Endothelial cell of umbilical vein (primary cell): ENCODE results near the gene PHLPP1. TPM values are rescaled to one million over a fixed set of nuclear protein-coding genes. Genes with fewer than 3 reads are reported as not detected.
A peak's percentile ranks its signal among the peaks of the same experiment; 100 is the strongest.

Experiments
- BruUV-seq: library from RNA; stranded (reverse); fragments of 400-500 nt; replicated peaks from 2 replicates; lab custom pipeline; 2021; lab: Mats Ljungman, UMichigan
- CTCF ChIA-PET: fragments of 300-600, 350-600 bp; sonication (Branson Sonifier 250); formaldehyde crosslinking; loops from one replicate; lab custom pipeline; 2021; ENCODE audit warnings: antibody characterized with exemption, inconsistent platforms; lab: Charles Lee
- POLR2A ChIA-PET: fragments of 300-600, 350-600 bp; sonication (Branson Sonifier 250); formaldehyde crosslinking; loops from one replicate; lab custom pipeline; 2021; ENCODE audit warnings: antibody characterized with exemption, inconsistent platforms; lab: Charles Lee
- DNase-seq: peaks from one replicate; pipeline ENCODE4 v3.0.0-alpha.2; 2011; ENCODE audit warnings: low read depth, low spot score
- FAIRE-seq: peaks from 2 replicates; lab custom pipeline; 2011; peaks lifted over from hg19 to GRCh38; lab: Jason Lieb, UNC
- H2AFZ ChIP-seq: 2 replicates; pipeline ENCODE4 v1.6.0; 2012; ENCODE audit warnings: low read depth, low read length, control low read depth, inconsistent platforms
- H3K27ac ChIP-seq: 2 replicates; pipeline ENCODE4 v1.5.1; 2011; ENCODE audit warnings: low read depth, mild to moderate bottlenecking, control low read depth, low read length, moderate library complexity; ENCODE audit not compliant: insufficient read depth
- H3K27me3 ChIP-seq, 2 experiments: 2 replicates each; pipeline versions ENCODE4 v1.6.0 to v1.6.1; 2011; ENCODE audit warnings: low read length in 2 of 2, mixed read lengths in 1 of 2; ENCODE audit not compliant: control insufficient read depth in 2 of 2, insufficient read depth in 2 of 2
- H3K36me3 ChIP-seq, 2 experiments: 2 replicates in 1 of 2; 3 replicates in 1 of 2; pipeline ENCODE4 v1.5.1; 2011; ENCODE audit warnings: low read length in 2 of 2, mild to moderate bottlenecking in 1 of 2, moderate library complexity in 1 of 2; ENCODE audit not compliant: control insufficient read depth in 2 of 2, insufficient read depth in 2 of 2; ENCODE audit errors: extremely low read depth in 1 of 2
- H3K4me1 ChIP-seq: 3 replicates; pipeline ENCODE4 v1.5.1; 2011; ENCODE audit warnings: mild to moderate bottlenecking, low read length; ENCODE audit not compliant: control insufficient read depth, insufficient read depth; ENCODE audit errors: extremely low read depth
- H3K4me2 ChIP-seq: 2 replicates; pipeline ENCODE4 v1.6.1; 2011; ENCODE audit warnings: low read length, control low read depth, mixed read lengths; ENCODE audit not compliant: insufficient read depth
- H3K4me3 ChIP-seq, 3 experiments: fragments of 200-600 bp in 1 of 3; sonication (generic), shearing (Covaris generic) in 1 of 3; replicated peaks in 1 of 3; 2 replicates each; pipeline ENCODE4 v1.5.1; 2011 to 2016; ENCODE audit warnings: control low read depth in 3 of 3, low read length in 3 of 3, mild to moderate bottlenecking in 2 of 3, inconsistent platforms in 1 of 3, low read depth in 1 of 3, moderate library complexity in 1 of 3; ENCODE audit not compliant: insufficient read depth in 1 of 3
- H3K79me2 ChIP-seq: 2 replicates; pipeline ENCODE4 v1.6.0; 2012; ENCODE audit warnings: low read length, inconsistent platforms; ENCODE audit not compliant: control insufficient read depth, insufficient read depth
- H3K9ac ChIP-seq: replicated peaks from 2 replicates; pipeline ENCODE3; 2011; ENCODE audit warnings: low read length, control low read depth; ENCODE audit not compliant: insufficient read depth; ENCODE audit errors: extremely low read depth
- H3K9me1 ChIP-seq: replicated peaks from 3 replicates; pipeline ENCODE4 v1.6.0; 2011; ENCODE audit warnings: mild to moderate bottlenecking, low read length; ENCODE audit not compliant: control insufficient read depth, insufficient read depth; ENCODE audit errors: extremely low read depth
- H3K9me3 ChIP-seq: replicated peaks from 2 replicates; pipeline ENCODE4 v1.5.1; 2012; ENCODE audit warnings: low read length, inconsistent platforms; ENCODE audit not compliant: control insufficient read depth, insufficient read depth
- H4K20me1 ChIP-seq: replicated peaks from 2 replicates; pipeline ENCODE3; 2011; ENCODE audit warnings: mild to moderate bottlenecking, low read length; ENCODE audit not compliant: control insufficient read depth, insufficient read depth; ENCODE audit errors: extremely low read depth
- EZH2 ChIP-seq: IDR thresholded peaks from 2 replicates; pipeline ENCODE4 v1.6.1; 2012; ENCODE audit warnings: borderline replicate concordance, low read depth, mild to moderate bottlenecking, moderate library complexity, low read length, inconsistent platforms; ENCODE audit not compliant: severe bottlenecking
- FOS ChIP-seq: IDR thresholded peaks from 2 replicates; pipeline ENCODE4 v1.6.1; 2011; ENCODE audit warnings: mild to moderate bottlenecking, low read length, moderate library complexity, borderline replicate concordance; ENCODE audit not compliant: insufficient read depth
- GATA2 ChIP-seq: IDR thresholded peaks from 2 replicates; pipeline ENCODE4 v1.7.0; 2011; ENCODE audit warnings: low read depth, mild to moderate bottlenecking, moderate library complexity, mixed read lengths, low read length; ENCODE audit not compliant: insufficient read length, insufficient read depth
- JUN ChIP-seq: IDR thresholded peaks from 2 replicates; pipeline ENCODE4 v1.6.1; 2011; ENCODE audit warnings: borderline replicate concordance, low read depth; ENCODE audit not compliant: insufficient read length, insufficient read depth
- MYC ChIP-seq: IDR thresholded peaks from one replicate; pipeline ENCODE4 v1.6.1; 2011; ENCODE audit warnings: mild to moderate bottlenecking, low read depth, low read length
- dilution Hi-C: fragments of 300-500 bp; cut with MboI; formaldehyde crosslinking; loops from one replicate; pipeline ENCODE4 v1.15.0; 2019; ENCODE audit warnings: low sequenced_read_pairs; ENCODE audit not compliant: extremely low pct_ligation_motif_present
- intact Hi-C: fragments of 100-400 bp; cut with micrococcal nuclease; formaldehyde crosslinking; loops from one replicate; pipeline ENCODE4 v1.10.0; 2022
- polyA plus RNA-seq, 4 experiments: library from polyadenylated mRNA; depleted of rRNA in 3 of 4; stranded (reverse) in 3 of 4; unstranded in 1 of 4; fragments of >200 nt; gene quantifications; 2 replicates each; pipeline versions ENCODE4 v1.2.1 to v1.2.3, GENCODE V29; 2011 to 2012; ENCODE audit warnings: missing spikeins in 1 of 4
- total RNA-seq: library from RNA; stranded (reverse); gene quantifications from 2 replicates; pipeline ENCODE4 v1.2.3, GENCODE V29; 2021
- TF ChIP-seq, protein P1 (sequence below), 2 donors: IDR thresholded peaks; 1 replicate in 1 of 2; 2 replicates in 1 of 2; pipeline ENCODE4 v1.5.1; 2011; ENCODE audit warnings: low read length in 2 of 2, mild to moderate bottlenecking in 2 of 2, moderate library complexity in 2 of 2, control low read depth in 1 of 2, inconsistent platforms in 1 of 2, low read depth in 1 of 2; ENCODE audit not compliant: insufficient read depth in 1 of 2; ENCODE audit errors: extremely low read depth in 1 of 2

PHLPP1 gene
- total and polyA plus RNA-seq, 2 donors (not counting 3 experiments of a cell fraction or from before 2014, with no cell fraction given): 4.0 to 10.8 TPM

DNA sequence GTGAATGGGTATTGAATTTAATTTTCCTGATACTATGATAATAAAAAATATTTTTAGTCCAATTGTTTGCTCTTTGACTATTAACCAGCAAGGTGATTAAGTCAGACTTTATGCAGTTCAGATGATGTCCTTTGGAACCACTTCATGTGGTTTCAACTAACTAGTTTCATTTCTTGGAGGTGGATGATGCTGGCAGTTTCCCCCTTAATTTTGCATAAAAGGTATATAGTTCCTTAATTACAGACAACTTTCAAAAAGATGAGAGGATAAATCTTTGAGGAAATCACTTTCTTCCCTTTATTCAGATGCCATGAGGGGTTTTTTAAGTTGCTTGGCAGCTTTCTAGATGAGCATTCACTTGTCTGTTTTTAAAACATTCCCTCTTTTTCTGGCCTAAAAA is 223.1 kb downstream of the PHLPP1 start:
- Histone ChIP-seq H3K4me1 (peaks cover 12% of the 10 kb centered on the region), H3K9me1 (no peaks in the 10 kb centered on the region), H3K27ac (no peak overlapping the region), H3K9me3 (no peaks in the 10 kb centered on the region), H3K9ac (no peak overlapping the region), H3K79me2 (no peaks in the 10 kb centered on the region), H4K20me1 (no peaks in the 10 kb centered on the region), H3K4me2 (no peak overlapping the region), H3K36me3 (no peaks in the 10 kb centered on the region), H3K4me3 (no peak overlapping the region), H2AFZ (no peak overlapping the region), H3K27me3 (no peaks in the 10 kb centered on the region)
- FAIRE-seq (no peak), DNase-seq (no peak)
- no TSS peak for BruUV-seq
- intact Hi-C loops (loop anchor here (5.0 kb wide), 2 partner anchors 36 to 221 kb away; partner anchors contain the start of gene PHLPP1), dilution Hi-C loops (no loop called here)
- CTCF ChIA-PET: interaction anchor here (1.4 to 2.6 kb wide), 3 partner anchors 15 to 61 kb away, joined by 3 to 9 read pairs (median 4); no protein-coding TSS in a partner anchor
- POLR2A ChIA-PET: no interaction called here
- TF ChIP-seq JUN (no peak), FOS (no peak), MYC (no peak), GATA2 (no peak), EZH2 (no peak)

GRCh38 chr18:62939433-62939832 is 224.1 kb downstream of the PHLPP1 start:
- Histone ChIP-seq H2AFZ (peak overlapping the region; percentile 62), H3K4me2 (peak overlapping the region; percentile 66), H4K20me1 (no peaks in the 10 kb centered on the region), H3K4me1 (peaks cover 12% of the 10 kb centered on the region), H3K27ac (peak overlapping the region; percentile 37), H3K9ac (no peak overlapping the region), H3K9me3 (no peaks in the 10 kb centered on the region), H3K27me3 (no peaks in the 10 kb centered on the region), H3K9me1 (no peaks in the 10 kb centered on the region), H3K79me2 (no peaks in the 10 kb centered on the region), H3K36me3 (no peaks in the 10 kb centered on the region), H3K4me3 (peak overlapping the region in 1 of 3 experiments; percentile 6)
- BruUV-seq: no TSS peak
- DNase-seq: peak; percentile 82
- POLR2A ChIA-PET: interaction anchor here (0.7 kb wide), 1 partner anchor 185 kb away, joined by 5 read pairs; no protein-coding TSS in a partner anchor
- intact Hi-C loops (loop anchor here (5.0 kb wide), 2 partner anchors 37 to 222 kb away; partner anchors contain the start of gene PHLPP1), dilution Hi-C loops (no loop called here)
- CTCF ChIA-PET: interaction anchor here (0.9 to 2.6 kb wide), 5 partner anchors 19 to 224 kb away, joined by 3 to 9 read pairs (median 4); partner anchors contain the start of gene PHLPP1
- FAIRE-seq: no peak
- TF ChIP-seq, protein P1, sequence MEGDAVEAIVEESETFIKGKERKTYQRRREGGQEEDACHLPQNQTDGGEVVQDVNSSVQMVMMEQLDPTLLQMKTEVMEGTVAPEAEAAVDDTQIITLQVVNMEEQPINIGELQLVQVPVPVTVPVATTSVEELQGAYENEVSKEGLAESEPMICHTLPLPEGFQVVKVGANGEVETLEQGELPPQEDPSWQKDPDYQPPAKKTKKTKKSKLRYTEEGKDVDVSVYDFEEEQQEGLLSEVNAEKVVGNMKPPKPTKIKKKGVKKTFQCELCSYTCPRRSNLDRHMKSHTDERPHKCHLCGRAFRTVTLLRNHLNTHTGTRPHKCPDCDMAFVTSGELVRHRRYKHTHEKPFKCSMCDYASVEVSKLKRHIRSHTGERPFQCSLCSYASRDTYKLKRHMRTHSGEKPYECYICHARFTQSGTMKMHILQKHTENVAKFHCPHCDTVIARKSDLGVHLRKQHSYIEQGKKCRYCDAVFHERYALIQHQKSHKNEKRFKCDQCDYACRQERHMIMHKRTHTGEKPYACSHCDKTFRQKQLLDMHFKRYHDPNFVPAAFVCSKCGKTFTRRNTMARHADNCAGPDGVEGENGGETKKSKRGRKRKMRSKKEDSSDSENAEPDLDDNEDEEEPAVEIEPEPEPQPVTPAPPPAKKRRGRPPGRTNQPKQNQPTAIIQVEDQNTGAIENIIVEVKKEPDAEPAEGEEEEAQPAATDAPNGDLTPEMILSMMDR (IDR thresholded peaks at IDR 0.05; ENCODE audit: extremely low read depth in 1 of 2, insufficient read depth in 1 of 2, low read depth in 1 of 2, low read length in 2 of 2): no peak
- TF ChIP-seq EZH2 (no peak), FOS (no peak)
